D721Med (cell line): ENCODE results near the gene CADM3.

Source experiments
- DNase-seq: peaks from one replicate; pipeline ENCODE4 v3.0.0; 2011; ENCODE audit warnings: low spot score; ENCODE audit not compliant: insufficient read length
- FAIRE-seq: peaks from 2 replicates; lab custom pipeline; 2011; peaks lifted over from hg19 to GRCh38; lab: Jason Lieb, UNC
- TF ChIP-seq, protein P1 (sequence below): IDR thresholded peaks from 2 replicates; pipeline ENCODE4 v1.5.1; 2012; ENCODE audit warnings: mild to moderate bottlenecking, control low read depth; ENCODE audit not compliant: insufficient read depth; ENCODE audit errors: missing control alignments

CADM3 gene

DNA sequence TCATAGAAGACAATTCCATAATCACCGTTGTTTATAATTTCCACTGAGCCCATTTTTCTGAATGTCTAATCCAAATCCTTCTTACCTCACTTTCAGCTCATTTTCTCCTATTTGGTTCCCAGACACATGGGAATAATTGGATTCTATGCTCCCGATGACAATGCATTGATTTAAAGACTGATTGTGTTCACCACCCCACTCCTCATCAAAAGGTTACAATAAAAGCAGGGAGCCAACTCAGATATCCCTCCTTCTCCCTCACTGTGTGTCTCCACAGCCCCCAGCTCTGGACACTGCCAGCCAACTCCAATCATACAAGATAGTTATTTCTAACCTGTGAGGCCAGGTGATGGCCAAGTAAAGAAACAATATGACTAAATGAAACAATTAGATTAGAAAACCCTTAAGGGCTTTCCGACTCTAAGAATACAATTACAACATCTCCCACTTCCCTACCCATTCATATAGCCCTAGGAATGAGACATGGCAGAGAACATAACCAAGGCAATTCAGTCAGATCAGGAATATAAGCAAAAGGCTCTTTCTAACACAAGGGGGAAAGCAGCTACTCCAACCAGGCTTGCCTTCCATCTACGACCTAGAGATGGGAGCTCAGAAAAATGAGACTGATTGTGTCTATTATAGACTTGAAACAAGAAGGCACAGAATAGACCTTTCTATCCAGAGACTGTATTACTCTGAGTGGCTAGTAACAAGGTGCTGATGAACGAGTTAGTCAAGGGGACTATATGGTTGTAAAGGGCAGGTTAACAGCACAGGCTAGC, 28.5 kb upstream of the CADM3 start:
- TF ChIP-seq, protein P1, sequence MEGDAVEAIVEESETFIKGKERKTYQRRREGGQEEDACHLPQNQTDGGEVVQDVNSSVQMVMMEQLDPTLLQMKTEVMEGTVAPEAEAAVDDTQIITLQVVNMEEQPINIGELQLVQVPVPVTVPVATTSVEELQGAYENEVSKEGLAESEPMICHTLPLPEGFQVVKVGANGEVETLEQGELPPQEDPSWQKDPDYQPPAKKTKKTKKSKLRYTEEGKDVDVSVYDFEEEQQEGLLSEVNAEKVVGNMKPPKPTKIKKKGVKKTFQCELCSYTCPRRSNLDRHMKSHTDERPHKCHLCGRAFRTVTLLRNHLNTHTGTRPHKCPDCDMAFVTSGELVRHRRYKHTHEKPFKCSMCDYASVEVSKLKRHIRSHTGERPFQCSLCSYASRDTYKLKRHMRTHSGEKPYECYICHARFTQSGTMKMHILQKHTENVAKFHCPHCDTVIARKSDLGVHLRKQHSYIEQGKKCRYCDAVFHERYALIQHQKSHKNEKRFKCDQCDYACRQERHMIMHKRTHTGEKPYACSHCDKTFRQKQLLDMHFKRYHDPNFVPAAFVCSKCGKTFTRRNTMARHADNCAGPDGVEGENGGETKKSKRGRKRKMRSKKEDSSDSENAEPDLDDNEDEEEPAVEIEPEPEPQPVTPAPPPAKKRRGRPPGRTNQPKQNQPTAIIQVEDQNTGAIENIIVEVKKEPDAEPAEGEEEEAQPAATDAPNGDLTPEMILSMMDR: no peak
- DNase-seq (no peak), FAIRE-seq (peak; percentile 6)

DNA sequence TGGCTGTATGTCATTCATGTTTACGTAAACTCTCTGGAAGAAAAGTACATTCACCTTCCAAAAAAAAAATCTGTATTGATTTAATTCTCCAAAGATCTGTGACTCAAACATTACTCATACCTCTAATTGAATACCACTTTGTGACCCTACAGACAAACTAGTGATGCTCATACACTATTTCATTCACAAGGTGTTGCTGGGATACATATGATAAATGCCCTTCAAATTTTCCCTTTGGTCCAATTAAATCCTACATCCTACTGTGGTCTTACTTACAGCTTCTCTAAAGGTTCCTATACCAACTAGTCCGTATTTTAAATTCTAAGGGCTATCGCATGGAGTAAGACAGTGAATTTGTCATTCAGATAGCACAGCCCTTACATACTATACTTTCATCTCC, 26.8 kb upstream of the CADM3 start:
- FAIRE-seq: no peak
- TF ChIP-seq, protein P1: no peak

DNA sequence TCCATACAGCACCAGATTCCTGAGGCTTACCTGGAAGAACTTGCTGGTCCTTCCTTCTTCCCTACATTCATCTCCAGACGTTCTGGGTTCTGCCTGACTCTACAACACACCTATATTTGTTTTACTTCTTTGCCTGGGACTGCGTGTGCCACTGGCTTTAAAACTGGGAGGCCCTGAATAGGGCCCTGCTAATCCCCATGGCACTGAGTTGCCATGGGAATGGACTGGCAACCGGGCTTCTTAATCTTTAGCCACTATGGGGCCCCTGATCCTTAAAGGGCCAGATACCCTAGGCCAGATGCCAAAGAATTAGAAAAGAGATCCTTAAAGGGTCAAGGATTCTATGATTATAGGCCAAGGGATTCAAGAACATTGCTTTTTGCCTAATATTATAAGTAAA, 24.4 kb upstream of the CADM3 start:
- TF ChIP-seq, protein P1: no peak
- FAIRE-seq: no peak

More for the DNA sequence above, 26.8 kb upstream of the CADM3 start:
- DNase-seq: no peak

DNA sequence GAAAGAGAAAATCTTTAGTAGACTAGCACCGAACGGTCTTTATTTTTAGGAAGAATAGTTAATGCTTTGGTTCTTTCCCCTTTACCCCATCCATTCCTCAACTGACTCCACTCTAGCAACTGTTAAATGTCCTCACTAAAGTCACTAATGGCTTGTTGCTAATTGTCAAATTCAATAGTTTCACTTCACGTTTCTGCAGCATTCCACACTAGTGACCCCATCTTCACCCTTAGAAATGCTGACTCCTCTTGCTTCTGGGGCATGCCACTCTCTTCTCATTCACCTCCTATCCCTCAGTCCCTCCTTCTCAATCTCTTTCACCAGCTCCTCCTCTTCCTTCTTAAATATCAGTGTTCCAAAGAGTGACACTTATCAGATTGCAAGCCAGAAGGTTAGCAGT, 19.4 kb upstream of the CADM3 start:
- TF ChIP-seq, protein P1: no peak
- no peak for DNase-seq
- no peak for FAIRE-seq

More for the DNA sequence above, 24.4 kb upstream of the CADM3 start:
- no peak for DNase-seq

DNA sequence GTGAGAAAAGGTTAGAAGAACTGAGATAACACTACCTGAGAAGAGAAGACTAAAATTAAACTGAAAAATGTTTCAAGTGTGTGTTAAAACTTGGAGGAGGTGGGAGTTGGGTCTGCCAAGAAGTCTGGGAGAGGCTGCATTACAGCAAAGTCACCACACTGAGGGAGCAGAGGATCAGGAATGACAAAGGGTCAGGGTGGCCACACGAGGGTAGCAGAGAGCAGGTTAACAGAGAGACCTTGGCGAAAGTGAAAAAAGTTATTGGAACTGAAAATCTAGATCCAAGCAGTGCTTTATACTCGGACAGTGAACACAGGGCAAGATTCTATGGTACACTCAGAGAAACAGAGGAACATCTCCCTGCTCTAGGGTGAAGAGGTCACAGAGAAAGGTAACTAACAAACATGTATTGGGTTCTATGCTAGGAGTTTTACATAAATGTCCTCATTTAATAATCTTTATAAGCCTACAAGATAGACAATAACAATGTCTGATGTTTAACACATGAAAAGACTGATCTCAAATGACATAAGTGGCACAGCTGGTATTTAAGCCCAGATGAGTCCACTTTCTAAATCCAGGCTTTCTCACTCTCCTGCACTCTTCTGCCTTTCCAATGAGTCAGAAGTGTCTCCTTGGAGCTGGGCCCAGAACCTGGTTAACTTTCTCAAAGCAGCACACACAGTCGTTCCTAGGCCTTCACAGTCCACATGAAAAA, 10.3 kb upstream of the CADM3 start:
- DNase-seq (no peak), FAIRE-seq (peak; percentile 96)
- TF ChIP-seq, protein P1: peak; percentile 100

DNA sequence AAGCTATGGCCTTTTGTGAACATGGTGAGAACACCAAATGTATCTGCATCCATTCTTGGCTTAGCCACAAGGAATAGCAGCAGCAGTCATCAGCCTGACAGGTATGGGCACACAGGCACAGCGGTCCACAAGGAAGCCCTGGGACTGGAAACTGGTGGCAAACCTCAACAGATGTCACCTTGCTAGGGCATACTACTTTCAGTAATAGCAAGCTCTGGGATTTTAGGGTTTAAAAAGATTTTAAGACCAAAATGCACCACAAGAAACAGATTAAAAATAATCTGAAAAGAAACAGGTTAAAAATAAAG, 9.7 kb upstream of the CADM3 start:
- TF ChIP-seq, protein P1: no peak
- FAIRE-seq (no peak), DNase-seq (no peak)
